ENCODE results near the gene SEMA3F. TPM values are rescaled to one million over a fixed set of nuclear protein-coding genes. Genes with fewer than 3 reads are reported as not detected.

The SEMA3F gene
- total and polyA plus RNA-seq, 2 of the 4 experiments (the other 2 are of a cell fraction): 7.3 to 23.3 TPM

DNA sequence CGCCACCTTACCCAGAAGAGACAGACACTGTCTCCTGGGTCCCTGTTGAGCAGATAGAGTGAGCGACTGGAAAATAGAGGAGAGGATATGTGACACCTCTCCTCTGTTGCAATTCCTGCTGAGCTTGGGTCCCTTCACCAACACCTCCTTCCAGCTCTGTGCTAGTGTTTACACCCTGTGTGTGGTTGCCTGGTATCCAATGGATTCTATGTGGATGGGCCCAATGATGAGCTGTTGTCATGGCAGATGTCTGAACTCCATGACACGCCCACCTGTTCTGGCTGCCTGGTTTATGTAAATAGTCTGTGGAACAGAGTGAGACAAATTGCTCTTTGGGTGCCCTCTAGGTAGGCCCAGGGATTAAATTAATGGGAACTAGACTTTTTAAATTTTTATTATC lies 42.7 kb upstream of the SEMA3F start:
- no peak overlapping the region for H2AFZ ChIP-seq (replicated peaks; ENCODE audit: low read length, poor library complexity)
- no peak overlapping the region for H2BK20ac ChIP-seq (ENCODE audit: low read depth, low read length)
- H2BK120ac ChIP-seq (ENCODE audit: low read depth, low read length): no peak overlapping the region
- H2BK15ac ChIP-seq (ENCODE audit: low read depth, low read length): no peak overlapping the region
- no peaks in the 10 kb centered on the region for H3K4me1 ChIP-seq (ENCODE audit: control insufficient read depth, insufficient read depth, low read length)
- no peak overlapping the region for H2AK5ac ChIP-seq (ENCODE audit: low read depth, low read length)
- peaks cover 12% of the 10 kb centered on the region for H4K20me1 ChIP-seq (ENCODE audit: insufficient read depth, low read length)
- peaks cover 79% of the 10 kb centered on the region for H3K36me3 ChIP-seq (ENCODE audit: control insufficient read depth, insufficient read depth, low read length)
- H2AK9ac ChIP-seq (replicated peaks; ENCODE audit: low read depth, low read length, poor library complexity): no peak overlapping the region
- no peak overlapping the region for H3K4me3 ChIP-seq (ENCODE audit: insufficient read depth, low read depth, low read length)
- no TSS peak for BruUV-seq (replicated peaks)
- H4K91ac ChIP-seq (ENCODE audit: insufficient read depth, low read depth, low read length): no peak overlapping the region
- WGBS, 2 experiments (ENCODE audit: extremely low coverage in 2 of 2, insufficient read length in 1 of 2): no CpG with 5 or more reads among the region's 3 CpGs
- H3K4ac ChIP-seq (ENCODE audit: low read depth, low read length): no peak overlapping the region
- dilution Hi-C loops (cut with HindIII; ENCODE audit: low sequenced_read_pairs, unreplicated experiment): no loop called here
- no peaks in the 10 kb centered on the region for H3K9me3 ChIP-seq (ENCODE audit: control insufficient read depth, insufficient read depth, low read length)
- H3K79me1 ChIP-seq (ENCODE audit: low read depth in 1 of 2, low read length in 2 of 2): peaks cover 22 to 31% of the 10 kb centered on the region in 2 experiments
- TF ChIP-seq MAFK (IDR thresholded peaks at IDR 0.05; ENCODE audit: low read depth, low read length) (no peak), BHLHE40 (IDR thresholded peaks at IDR 0.05; ENCODE audit: low read depth, low read length) (no peak), NFE2L2 (IDR thresholded peaks at IDR 0.05; ENCODE audit: low read depth, low read length) (no peak), MXI1 (IDR thresholded peaks at IDR 0.05; ENCODE audit: borderline replicate concordance, low read depth, low read length) (no peak), SMC3 (IDR thresholded peaks at IDR 0.05; ENCODE audit: low read depth, low read length) (no peak), POLR2A (IDR thresholded peaks at IDR 0.05; ENCODE audit: low read depth, low read length) (no peak), RFX5 (IDR thresholded peaks at IDR 0.05; ENCODE audit: low read depth, low read length) (no peak), RAD21 (IDR thresholded peaks at IDR 0.05; ENCODE audit: low read length) (no peak)
- TF ChIP-seq, protein P1, sequence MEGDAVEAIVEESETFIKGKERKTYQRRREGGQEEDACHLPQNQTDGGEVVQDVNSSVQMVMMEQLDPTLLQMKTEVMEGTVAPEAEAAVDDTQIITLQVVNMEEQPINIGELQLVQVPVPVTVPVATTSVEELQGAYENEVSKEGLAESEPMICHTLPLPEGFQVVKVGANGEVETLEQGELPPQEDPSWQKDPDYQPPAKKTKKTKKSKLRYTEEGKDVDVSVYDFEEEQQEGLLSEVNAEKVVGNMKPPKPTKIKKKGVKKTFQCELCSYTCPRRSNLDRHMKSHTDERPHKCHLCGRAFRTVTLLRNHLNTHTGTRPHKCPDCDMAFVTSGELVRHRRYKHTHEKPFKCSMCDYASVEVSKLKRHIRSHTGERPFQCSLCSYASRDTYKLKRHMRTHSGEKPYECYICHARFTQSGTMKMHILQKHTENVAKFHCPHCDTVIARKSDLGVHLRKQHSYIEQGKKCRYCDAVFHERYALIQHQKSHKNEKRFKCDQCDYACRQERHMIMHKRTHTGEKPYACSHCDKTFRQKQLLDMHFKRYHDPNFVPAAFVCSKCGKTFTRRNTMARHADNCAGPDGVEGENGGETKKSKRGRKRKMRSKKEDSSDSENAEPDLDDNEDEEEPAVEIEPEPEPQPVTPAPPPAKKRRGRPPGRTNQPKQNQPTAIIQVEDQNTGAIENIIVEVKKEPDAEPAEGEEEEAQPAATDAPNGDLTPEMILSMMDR (conservative IDR thresholded peaks at IDR 0.05; ENCODE audit: low read depth, low read length): no peak
- TF ChIP-seq, protein P2, sequence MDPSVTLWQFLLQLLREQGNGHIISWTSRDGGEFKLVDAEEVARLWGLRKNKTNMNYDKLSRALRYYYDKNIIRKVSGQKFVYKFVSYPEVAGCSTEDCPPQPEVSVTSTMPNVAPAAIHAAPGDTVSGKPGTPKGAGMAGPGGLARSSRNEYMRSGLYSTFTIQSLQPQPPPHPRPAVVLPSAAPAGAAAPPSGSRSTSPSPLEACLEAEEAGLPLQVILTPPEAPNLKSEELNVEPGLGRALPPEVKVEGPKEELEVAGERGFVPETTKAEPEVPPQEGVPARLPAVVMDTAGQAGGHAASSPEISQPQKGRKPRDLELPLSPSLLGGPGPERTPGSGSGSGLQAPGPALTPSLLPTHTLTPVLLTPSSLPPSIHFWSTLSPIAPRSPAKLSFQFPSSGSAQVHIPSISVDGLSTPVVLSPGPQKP (IDR thresholded peaks at IDR 0.05; ENCODE audit: borderline replicate concordance, low read depth, low read length): no peak
- no peak overlapping the region for H3K56ac ChIP-seq (ENCODE audit: extremely low read depth, insufficient read depth, low read length)
- POLR2A ChIA-PET (ENCODE audit: unreplicated experiment): no interaction called here
- no peak overlapping the region for H3K4me2 ChIP-seq (ENCODE audit: low read depth, low read length)
- H3K27ac ChIP-seq (ENCODE audit: insufficient read depth, low read length): no peak overlapping the region
- DNase-seq (no peak), ATAC-seq (ENCODE audit: low read depth) (0 out of 2 replicates have a peak, but pooled peaks have one; percentile 34)
- H3K18ac ChIP-seq (ENCODE audit: low read depth, low read length): no peak overlapping the region
- CTCF ChIA-PET: no interaction called here
- H4K5ac ChIP-seq (ENCODE audit: low read depth, low read length): no peak overlapping the region
- H4K8ac ChIP-seq (ENCODE audit: low read depth in 2 of 2, low read length in 2 of 2): no peak overlapping the region
- no peak overlapping the region for H3K9ac ChIP-seq (ENCODE audit: low read depth, low read length)
- H3K23ac ChIP-seq (ENCODE audit: low read depth, low read length): no peak overlapping the region
- intact Hi-C loops (cut with micrococcal nuclease): no loop called here
- no peak overlapping the region for H2BK5ac ChIP-seq (ENCODE audit: low read depth, low read length, poor library complexity, severe bottlenecking)
- H3K27me3 ChIP-seq (ENCODE audit: control insufficient read depth, insufficient read depth, low read length): no peaks in the 10 kb centered on the region
- no peak overlapping the region for H3K14ac ChIP-seq (replicated peaks; ENCODE audit: low read depth, low read length)
- H3K9me1 ChIP-seq (ENCODE audit: insufficient read depth, low read length): no peaks in the 10 kb centered on the region
- in situ Hi-C loops (cut with MboI; ENCODE audit: low sequenced_read_pairs): no loop called here
